ENCODE measurements around the gene HSPA8. TPM values are rescaled to one million over a fixed set of nuclear protein-coding genes. Genes with fewer than 3 reads are reported as not detected.

Gene HSPA8
- total RNA-seq, 1 experiment from 2014 or later, result 1,124 TPM

DNA sequence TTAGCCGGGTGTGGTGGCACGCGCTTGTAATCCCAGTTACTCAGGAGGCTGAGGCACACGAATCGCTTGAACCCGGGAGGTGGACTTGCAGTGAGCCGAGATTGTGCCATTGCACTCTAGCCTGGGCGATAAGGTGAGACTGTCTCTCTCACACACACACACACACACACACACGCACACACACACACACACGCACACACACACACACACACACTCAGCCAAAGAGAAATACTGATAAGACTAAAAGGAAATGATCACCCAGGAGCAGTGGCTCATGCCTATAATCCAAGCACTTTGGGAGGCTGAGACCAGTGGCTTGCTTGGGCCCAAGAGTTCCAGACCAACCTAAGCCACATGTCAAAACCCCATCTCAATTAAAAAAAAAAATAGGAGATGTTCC is 20.8 kb downstream of the HSPA8 start:
- Mint-ChIP-seq H3K9me3 (no peaks in the 10 kb centered on the region), H3K4me1 (no peaks in the 10 kb centered on the region), H3K27me3 (ENCODE audit: low read depth) (no peaks in the 10 kb centered on the region), H3K36me3 (no peaks in the 10 kb centered on the region), H3K4me3 (no peak overlapping the region), H3K27ac (no peak overlapping the region)
- TF ChIP-seq STAT6 (CRISPR knock-in tag; conservative IDR thresholded peaks at IDR 0.05; ENCODE audit: low read depth) (no peak), ZNF423 (CRISPR knock-in tag; IDR thresholded peaks at IDR 0.05) (no peak), GRHL2 (CRISPR knock-in tag; IDR thresholded peaks at IDR 0.05; ENCODE audit: insufficient replicate concordance, severe bottlenecking) (no peak), MAX (CRISPR knock-in tag; IDR thresholded peaks at IDR 0.05) (no peak), CDX4 (CRISPR knock-in tag; IDR thresholded peaks at IDR 0.05; ENCODE audit: borderline replicate concordance) (no peak), ESRRA (CRISPR knock-in tag; IDR thresholded peaks at IDR 0.05; ENCODE audit: borderline replicate concordance) (no peak), ZNF121 (CRISPR knock-in tag; IDR thresholded peaks at IDR 0.05) (no peak), NFATC4 (CRISPR knock-in tag; IDR thresholded peaks at IDR 0.05) (no peak), FOXP1 (CRISPR knock-in tag; IDR thresholded peaks at IDR 0.05; ENCODE audit: borderline replicate concordance) (no peak), JAZF1 (CRISPR knock-in tag; IDR thresholded peaks at IDR 0.05) (no peak)
- TF ChIP-seq, protein P1, sequence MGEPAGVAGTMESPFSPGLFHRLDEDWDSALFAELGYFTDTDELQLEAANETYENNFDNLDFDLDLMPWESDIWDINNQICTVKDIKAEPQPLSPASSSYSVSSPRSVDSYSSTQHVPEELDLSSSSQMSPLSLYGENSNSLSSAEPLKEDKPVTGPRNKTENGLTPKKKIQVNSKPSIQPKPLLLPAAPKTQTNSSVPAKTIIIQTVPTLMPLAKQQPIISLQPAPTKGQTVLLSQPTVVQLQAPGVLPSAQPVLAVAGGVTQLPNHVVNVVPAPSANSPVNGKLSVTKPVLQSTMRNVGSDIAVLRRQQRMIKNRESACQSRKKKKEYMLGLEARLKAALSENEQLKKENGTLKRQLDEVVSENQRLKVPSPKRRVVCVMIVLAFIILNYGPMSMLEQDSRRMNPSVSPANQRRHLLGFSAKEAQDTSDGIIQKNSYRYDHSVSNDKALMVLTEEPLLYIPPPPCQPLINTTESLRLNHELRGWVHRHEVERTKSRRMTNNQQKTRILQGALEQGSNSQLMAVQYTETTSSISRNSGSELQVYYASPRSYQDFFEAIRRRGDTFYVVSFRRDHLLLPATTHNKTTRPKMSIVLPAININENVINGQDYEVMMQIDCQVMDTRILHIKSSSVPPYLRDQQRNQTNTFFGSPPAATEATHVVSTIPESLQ (CRISPR knock-in tag; IDR thresholded peaks at IDR 0.05), result no peak
- TF ChIP-seq, protein P2, sequence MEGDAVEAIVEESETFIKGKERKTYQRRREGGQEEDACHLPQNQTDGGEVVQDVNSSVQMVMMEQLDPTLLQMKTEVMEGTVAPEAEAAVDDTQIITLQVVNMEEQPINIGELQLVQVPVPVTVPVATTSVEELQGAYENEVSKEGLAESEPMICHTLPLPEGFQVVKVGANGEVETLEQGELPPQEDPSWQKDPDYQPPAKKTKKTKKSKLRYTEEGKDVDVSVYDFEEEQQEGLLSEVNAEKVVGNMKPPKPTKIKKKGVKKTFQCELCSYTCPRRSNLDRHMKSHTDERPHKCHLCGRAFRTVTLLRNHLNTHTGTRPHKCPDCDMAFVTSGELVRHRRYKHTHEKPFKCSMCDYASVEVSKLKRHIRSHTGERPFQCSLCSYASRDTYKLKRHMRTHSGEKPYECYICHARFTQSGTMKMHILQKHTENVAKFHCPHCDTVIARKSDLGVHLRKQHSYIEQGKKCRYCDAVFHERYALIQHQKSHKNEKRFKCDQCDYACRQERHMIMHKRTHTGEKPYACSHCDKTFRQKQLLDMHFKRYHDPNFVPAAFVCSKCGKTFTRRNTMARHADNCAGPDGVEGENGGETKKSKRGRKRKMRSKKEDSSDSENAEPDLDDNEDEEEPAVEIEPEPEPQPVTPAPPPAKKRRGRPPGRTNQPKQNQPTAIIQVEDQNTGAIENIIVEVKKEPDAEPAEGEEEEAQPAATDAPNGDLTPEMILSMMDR (IDR thresholded peaks at IDR 0.05), result no peak
- TF ChIP-seq, protein P3, sequence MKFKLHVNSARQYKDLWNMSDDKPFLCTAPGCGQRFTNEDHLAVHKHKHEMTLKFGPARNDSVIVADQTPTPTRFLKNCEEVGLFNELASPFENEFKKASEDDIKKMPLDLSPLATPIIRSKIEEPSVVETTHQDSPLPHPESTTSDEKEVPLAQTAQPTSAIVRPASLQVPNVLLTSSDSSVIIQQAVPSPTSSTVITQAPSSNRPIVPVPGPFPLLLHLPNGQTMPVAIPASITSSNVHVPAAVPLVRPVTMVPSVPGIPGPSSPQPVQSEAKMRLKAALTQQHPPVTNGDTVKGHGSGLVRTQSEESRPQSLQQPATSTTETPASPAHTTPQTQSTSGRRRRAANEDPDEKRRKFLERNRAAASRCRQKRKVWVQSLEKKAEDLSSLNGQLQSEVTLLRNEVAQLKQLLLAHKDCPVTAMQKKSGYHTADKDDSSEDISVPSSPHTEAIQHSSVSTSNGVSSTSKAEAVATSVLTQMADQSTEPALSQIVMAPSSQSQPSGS (CRISPR knock-in tag; IDR thresholded peaks at IDR 0.05; ENCODE audit: borderline replicate concordance, low read depth), result no peak
- ATAC-seq, result no peak
- ChIA-PET POLR2A (no interaction called here), CTCF (no interaction called here)
- DNase-seq (ENCODE audit: low spot score), result no peak

DNA sequence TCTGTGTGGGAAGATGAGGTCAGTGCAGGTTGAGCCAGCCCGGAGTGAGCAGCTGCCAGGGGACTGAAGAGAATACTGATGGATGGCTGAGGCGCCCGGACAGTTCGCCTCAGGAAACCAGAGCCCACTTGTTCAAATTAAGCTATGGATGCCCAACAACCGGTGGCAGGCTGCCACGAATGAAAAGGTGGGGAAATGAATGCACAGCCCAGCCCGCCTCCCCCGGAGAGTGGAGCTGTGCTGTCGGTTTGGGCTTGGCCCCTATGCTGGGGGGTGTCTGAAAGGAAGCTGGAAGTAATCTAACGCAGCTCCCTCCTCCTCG is 21.9 kb downstream of the HSPA8 start:
- H3K36me3 Mint-ChIP-seq, result no peaks in the 10 kb centered on the region
- ChIA-PET POLR2A (interaction anchor here (0.5 kb wide), 1 partner anchor 12 kb away, joined by 3 read pairs; no protein-coding TSS in a partner anchor), CTCF (interaction anchor here (0.7 to 4.3 kb wide), 3 partner anchors 14 to 186 kb away, joined by 3 to 27 read pairs (median 3); no protein-coding TSS in a partner anchor)
- no peaks in the 10 kb centered on the region for H3K9me3 Mint-ChIP-seq
- TF ChIP-seq, protein P4, sequence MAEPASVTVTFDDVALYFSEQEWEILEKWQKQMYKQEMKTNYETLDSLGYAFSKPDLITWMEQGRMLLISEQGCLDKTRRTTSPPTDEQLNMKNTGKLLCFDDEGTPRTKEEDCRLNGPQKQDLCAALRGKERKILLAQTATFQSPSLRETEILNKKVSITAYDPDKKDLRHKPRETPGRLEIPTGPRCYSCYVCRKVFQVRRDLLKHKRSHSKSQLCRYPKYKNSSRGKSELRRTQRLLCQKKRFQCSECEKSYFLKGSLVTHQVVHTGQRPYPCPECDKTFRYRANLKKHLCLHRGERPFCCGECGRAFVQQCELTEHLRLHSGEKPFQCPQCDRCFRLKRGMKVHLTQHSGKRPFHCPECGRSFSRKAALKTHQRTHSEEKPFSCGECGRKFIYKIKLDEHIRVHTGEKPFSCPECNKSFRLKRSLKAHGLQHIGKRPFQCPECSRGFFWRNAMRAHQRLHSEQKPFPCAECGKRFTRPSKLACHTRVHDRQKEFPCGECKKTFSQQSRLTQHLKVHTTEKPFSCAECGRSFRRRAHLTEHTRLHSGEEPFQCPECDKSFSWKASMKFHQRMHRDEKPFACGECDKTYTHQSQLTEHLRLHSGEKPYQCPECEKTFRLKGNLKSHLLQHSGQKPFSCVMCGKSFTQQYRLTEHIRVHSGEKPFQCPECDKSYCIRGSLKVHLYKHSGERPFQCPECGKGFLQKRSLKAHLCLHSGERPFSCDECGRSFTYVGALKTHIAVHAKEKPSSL (CRISPR knock-in tag; conservative IDR thresholded peaks at IDR 0.05), result no peak
- H3K4me3 Mint-ChIP-seq, result no peak overlapping the region
- no peak overlapping the region for H3K27ac Mint-ChIP-seq
- no peaks in the 10 kb centered on the region for H3K27me3 Mint-ChIP-seq (ENCODE audit: low read depth)
- ATAC-seq (no peak), DNase-seq (ENCODE audit: low spot score) (no peak)
- no peaks in the 10 kb centered on the region for H3K4me1 Mint-ChIP-seq

Data from WTC11 (cell line).